GM21576 (cell line): ENCODE data around the gene TBC1D21.

Experiments
- ATAC-seq: cut with Tn5 transposase; IDR thresholded peaks from one replicate; pipeline ENCODE4 v1.9.1; 2021; ENCODE audit warnings: mild to moderate bottlenecking, moderate library complexity; ENCODE audit not compliant: unreplicated experiment

The TBC1D21 gene

GRCh38 chr15:73873456-73873855 is at the start of gene TBC1D21:
TSS of gene TBC1D21 (plus strand) at chr15:73873564. CDS start at chr15:73873710, 146 bp downstream.
- ATAC-seq: no peak

GRCh38 chr15:73826711-73827251 is 46.6 kb upstream of the TBC1D21 start:
- no peak for ATAC-seq

GRCh38 chr15:73829523-73829922 is 43.8 kb upstream of the TBC1D21 start:
- no peak for ATAC-seq

- no peak for ATAC-seq
Observed at GRCh38 chr15:73832657-73833056, 40.7 kb upstream of the TBC1D21 start.

- no peak for ATAC-seq
Observed at GRCh38 chr15:73836845-73837244, 36.5 kb upstream of the TBC1D21 start.

- no peak for ATAC-seq
Observed at GRCh38 chr15:73838831-73839426, 34.4 kb upstream of the TBC1D21 start.

GRCh38 chr15:73839699-73840377 is 33.5 kb upstream of the TBC1D21 start:
- ATAC-seq: no peak

GRCh38 chr15:73840771-73841170 is 32.6 kb upstream of the TBC1D21 start:
- no peak for ATAC-seq

- no peak for ATAC-seq
Observed at GRCh38 chr15:73841756-73842725, 31.3 kb upstream of the TBC1D21 start.

- ATAC-seq: no peak
Observed at GRCh38 chr15:73843787-73844186, 29.6 kb upstream of the TBC1D21 start.

- no peak for ATAC-seq
Observed at GRCh38 chr15:73844356-73844755, 29.0 kb upstream of the TBC1D21 start.

GRCh38 chr15:73845507-73845906 is 27.9 kb upstream of the TBC1D21 start:
- no peak for ATAC-seq

- ATAC-seq: no peak
Observed at GRCh38 chr15:73845907-73846306, 27.5 kb upstream of the TBC1D21 start.

GRCh38 chr15:73849641-73850040 is 23.7 kb upstream of the TBC1D21 start:
- ATAC-seq: no peak

- no peak for ATAC-seq
Observed at GRCh38 chr15:73850228-73850627, 23.1 kb upstream of the TBC1D21 start.

GRCh38 chr15:73851689-73852088 is 21.7 kb upstream of the TBC1D21 start:
- no peak for ATAC-seq

GRCh38 chr15:73852507-73852906 is 20.9 kb upstream of the TBC1D21 start:
- ATAC-seq: no peak

GRCh38 chr15:73854265-73854664 is 19.1 kb upstream of the TBC1D21 start:
- no peak for ATAC-seq

GRCh38 chr15:73856458-73857192 is 16.7 kb upstream of the TBC1D21 start:
- no peak for ATAC-seq

GRCh38 chr15:73857193-73857920 is 16.0 kb upstream of the TBC1D21 start:
- no peak for ATAC-seq
